HG02623 (cell line): ENCODE data around the gene TSHZ2.
"Not testable (repeated sequence)": the region's sequence is repeated elsewhere in the genome, so short reads cannot be mapped to it uniquely, and the experiment has no call there.

Experiments
- ATAC-seq: cut with Tn5 transposase; IDR thresholded peaks from one replicate; pipeline ENCODE4 v1.9.1; 2021; ENCODE audit warnings: moderate library complexity; ENCODE audit not compliant: unreplicated experiment

Gene TSHZ2

DNA sequence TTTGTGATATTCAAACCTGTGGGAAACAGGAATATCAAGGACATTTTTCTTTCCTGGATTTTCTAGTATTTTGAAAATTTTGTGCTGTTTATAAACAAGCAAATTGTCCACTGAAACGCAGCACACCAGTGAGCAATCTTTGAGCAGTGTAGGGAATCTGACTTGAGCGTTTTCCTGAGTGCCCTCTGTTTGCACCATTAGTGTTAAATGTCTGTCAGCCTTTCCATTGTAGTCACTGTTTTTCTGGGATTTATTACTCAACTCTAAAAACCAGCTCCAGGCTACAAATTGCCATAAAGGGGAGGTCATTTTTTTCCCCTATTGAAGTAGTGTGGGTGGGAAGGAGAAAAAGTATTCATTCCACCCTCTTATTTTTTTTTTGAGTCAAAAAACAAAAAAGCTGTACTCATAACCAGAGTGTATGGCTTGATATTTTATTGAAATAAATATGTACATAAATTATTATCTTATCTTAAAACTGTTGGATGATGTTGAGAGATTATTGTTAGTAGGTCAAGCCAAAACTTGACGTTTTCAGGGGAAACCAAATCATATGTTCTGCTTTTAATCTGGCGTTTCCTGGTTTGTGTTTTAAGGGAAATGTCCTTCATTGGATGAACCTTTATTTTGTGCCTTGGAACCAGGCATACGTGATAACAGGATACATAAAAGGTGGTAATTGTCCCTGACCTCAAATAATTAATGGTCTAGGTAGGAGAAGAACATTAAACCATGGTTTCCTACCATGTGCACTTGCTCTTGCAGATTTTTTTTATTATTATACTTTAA is 51.8 kb downstream of the TSHZ2 start:
- no peak for ATAC-seq

DNA sequence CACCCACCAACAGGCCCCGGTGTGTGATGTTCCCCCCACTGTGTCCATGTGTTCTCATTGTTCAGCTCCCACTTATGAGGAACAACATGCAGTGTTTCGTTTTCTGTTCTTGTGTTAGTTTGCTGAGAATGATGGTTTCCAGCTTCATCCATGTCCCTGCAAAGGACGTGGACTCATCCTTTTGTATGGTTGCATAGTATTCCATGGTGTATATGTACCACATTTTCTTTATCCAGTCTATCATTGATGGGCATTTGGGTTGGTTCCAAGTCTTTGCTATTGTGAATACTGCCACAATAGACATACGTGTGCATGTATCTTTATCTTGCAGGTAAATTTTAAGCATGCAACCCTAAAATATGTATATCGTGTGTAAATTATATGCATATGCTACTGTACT is 52.5 kb downstream of the TSHZ2 start:
- not testable (repeated sequence) for ATAC-seq

DNA sequence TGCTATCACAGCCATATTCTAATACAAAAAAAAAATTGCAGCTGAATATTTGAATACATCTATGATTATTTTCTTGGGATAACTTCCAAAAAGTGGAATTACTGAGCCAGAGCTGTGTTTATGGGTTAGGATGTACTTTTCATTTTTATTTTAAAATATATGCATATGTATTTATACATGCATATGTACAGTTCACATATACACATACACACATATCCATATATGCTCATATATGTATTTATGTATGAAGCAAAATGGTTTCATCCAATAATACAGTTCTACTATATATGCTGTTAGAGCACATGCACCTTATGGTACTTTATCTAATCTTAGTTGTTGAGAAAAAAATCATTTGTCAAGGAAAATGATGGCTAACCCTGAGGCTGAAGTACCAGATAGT is 54.9 kb downstream of the TSHZ2 start:
- no peak for ATAC-seq

DNA sequence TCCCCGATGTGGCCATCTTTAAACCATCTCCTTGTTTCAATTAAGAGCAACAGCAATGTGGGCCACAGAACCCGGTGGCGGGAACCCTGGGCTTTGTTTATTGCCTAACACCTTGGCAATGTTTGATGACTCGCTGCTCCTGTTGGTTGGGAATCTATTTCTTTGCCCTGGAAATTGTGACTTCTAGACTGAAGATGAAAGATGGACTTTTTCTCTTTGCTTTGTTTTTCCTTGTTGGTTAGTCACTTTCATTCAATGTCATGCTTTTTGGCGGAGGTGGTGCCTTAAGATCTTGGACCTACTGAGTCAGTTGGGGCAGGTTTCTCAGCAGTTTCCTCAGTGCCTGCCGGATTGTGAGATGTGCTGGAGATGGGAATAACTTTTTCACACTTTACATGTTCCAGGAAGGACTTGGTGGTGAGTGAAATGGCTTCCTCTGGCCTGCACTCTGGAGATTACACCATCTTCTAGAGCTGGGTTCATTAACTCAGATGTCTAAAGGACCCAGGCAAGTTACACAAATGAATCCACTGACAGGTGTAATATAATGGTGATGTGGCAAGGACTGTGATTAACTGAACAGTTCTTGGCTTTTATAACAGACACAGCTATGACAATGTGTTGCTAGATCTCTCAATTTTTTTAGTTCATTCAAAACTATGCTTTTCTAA is 56.3 kb downstream of the TSHZ2 start:
- no peak for ATAC-seq

DNA sequence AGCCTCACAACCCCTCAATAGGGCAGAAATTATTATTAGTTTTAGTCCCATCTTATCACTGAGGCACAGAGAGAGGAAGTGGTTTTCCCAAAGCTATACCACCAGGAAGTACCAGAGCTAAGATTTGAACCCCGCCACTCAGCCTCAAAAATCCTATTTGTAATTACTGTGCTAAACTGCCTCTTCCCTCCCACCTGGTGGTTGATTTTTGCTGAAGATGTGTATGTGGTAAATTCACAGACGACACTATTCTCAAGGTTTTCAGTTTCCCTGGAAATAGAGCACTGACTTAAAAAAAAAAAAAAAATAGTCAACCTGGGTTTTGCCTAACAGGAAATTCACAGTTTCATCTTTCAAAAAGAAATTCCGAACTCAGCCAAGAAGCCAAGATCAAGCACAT is 57.9 kb downstream of the TSHZ2 start:
- ATAC-seq, result no peak

DNA sequence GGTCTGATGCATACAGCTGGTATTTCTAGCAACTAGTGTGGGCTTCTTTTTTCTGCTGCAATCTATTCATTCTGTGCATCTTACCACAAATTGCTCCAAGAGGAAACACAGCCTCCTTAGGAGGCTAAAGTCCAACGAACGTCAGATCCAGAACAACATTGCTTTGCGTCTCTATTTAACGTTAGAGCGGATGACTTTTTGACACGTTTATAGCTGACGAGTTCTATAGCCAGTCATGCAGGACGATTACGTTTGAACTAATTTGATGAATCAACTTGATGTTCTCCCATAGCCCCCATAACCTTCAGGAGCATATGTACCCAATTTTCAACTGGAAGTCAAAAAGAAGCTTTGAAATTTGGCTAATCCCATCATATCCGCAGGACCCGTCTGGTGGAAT is 59.9 kb downstream of the TSHZ2 start:
- ATAC-seq, result no peak

DNA sequence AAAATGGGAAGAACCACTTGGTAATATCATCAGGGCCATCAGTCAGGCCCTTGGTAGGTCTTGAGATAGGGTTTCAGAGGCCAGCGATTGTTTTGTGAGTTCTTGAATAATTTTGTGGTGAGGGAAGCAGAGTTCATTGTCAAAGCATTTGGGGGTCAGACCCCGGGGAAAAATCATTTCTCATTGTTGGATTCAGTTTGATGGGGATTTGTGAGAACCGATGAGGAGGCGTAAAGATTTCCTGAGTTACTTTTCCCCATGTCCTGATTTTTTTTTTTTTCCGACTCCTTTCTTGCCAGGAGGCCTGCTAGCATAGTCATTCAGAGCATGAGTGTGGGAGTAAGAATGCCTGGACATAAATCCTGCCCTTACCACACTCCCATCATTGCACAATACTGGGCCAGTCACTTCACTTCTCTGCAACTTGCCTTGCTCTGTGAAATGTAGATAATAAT is 60.3 kb downstream of the TSHZ2 start:
- no peak for ATAC-seq

DNA sequence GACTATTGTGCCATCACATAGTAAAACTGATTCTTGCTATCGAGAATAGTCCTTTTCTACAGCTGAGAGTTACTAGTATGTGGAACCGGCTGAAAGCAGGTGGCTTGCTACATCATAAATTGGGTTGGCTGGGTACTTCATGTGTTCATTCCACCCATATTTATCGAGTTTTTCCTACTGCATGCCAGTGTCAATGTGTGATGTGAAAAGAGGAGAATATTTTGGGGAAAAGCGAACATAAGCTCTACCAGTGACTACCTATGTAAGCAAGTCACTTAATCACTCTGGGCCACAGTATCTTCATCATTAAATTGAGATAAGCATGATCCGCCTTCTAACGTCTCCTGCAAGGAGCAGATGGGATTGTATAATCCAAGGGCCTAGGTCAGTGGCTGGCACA is 61.0 kb downstream of the TSHZ2 start:
- ATAC-seq, result no peak

DNA sequence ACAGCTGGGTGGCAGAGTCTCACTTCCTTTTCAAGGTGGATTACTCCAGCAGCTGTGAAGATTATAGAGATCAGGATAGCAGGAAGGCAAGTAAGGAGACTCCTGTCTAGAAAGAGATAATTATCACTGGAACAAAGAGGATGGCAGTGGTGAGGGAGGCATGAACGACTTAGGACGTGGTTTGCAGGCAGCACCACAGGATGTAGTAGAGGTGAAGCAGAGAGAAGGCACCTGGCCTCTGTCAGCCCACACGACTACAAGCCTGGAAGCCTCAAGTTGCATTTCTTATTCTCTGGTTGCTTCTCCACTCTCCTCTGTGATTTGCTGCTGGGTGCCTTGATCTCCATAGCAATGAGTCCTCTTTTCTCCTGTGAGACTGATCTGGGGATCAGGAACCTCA is 62.7 kb downstream of the TSHZ2 start:
- no peak for ATAC-seq

DNA sequence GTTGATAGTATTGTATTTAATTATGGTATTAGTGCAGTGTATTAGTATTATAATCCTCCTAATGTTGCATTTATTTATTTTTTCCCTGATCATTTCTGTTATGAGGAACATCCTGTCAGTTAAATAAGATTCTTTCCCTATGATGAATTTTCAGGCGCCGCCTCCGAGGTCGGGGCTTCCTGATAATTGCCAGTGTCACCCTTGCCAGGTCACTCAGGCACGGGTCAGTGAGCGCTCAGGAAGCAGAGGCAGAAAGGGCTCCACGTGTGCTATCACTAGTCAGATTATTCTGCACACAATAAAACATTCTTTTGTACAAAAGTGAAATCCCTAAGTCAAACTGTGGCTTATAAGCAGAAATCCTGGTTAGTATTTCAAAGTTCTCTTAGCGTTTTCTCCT is 64.8 kb downstream of the TSHZ2 start:
- ATAC-seq, result no peak

DNA sequence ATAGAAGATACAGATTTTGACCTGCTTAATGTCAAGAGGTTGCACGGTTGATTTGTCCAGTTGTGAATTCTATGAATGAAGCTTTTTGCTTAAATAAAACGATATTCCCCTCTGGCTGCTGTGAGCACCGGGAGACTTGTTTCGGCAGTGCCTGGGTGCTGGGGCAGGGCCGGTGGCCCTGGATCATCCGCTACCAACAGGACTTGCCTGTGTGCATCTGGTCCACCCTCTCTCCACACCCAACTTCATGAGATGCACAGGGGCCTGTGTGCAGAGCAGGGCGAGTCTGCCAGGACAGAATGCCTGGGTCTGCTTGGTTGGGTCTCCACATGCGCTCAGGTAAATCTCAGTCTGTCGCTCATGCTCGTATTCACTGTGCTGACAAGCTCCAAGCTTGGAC is 65.5 kb downstream of the TSHZ2 start:
- no peak for ATAC-seq

DNA sequence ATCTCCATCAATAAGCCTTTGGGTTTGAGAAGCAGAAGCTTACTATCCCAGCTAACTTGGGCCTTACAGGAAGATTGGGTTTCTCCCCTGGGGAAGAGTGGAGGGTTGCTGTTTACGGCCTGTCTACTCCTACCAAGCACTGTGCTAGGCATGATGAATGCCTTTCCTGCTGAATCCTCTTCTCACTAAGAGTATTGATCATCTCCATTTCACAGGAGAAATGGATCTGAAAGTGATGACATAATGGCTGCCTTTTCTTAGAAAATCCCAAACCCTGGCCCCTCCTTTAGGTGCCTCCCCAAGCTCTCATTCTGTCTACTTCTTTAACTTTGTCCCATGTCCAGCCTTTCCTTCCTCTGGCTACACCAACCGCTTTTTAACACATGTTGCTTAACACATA is 66.1 kb downstream of the TSHZ2 start:
- no peak for ATAC-seq

DNA sequence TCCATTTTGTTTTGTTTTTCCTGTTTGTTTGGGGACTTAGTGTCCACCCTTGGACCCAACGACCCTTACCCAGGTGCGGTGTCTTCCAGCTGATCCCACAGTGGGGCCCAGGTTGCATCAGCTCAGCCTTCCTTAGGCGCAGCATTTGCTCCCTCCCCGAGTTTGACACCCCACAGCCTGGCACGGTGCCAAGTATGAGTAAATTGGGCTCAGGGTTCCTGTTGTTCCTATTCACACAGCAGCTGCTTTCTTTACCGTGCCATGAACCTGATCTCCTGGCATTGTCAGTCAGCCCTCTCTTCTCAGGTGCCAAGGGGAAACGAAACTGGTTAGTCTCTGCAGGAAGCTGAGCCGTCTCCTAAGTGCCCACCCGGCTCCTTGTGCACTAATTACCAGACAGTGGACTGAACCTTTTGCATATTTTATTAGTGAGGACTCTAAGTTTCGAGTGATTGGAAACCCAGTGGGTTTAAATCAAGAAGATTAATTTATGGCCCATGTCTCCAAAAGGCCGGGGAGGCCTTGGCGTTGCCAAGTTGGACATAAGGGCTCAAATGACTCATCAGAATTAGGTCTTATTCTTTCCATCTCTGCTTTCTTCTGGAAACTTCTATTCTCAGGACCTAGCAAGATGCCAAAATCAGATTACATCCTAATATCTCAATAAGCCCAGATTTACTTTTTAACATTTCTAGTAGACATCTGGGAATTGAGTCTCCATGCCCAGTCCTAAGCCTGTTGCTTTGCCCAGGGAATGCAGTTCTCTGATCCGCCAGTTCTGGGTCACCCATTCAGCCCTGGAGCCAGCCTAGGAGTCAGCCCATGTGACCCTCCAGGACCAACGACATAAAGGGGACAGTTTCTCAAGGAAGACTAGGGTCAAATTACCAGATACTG is 68.8 kb downstream of the TSHZ2 start:
- no peak for ATAC-seq

DNA sequence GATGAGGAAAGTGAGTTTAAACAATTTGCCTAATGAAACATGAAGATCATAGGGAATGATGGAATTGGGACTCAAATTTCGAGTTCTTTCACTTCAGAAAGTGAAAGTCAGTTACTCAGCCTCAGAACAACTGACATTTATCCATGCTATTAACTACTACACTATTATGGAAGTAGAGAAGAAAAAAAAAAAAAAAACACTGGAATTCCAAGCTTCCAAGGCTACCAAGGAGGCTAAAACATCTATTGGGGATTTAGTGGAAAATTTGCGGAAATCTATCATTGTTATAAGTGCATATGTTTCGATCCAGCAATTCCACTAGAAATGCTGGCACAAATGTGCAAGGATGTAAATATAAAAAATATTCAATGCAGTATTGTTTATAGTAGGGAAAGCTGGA is 70.4 kb downstream of the TSHZ2 start:
- no peak for ATAC-seq

DNA sequence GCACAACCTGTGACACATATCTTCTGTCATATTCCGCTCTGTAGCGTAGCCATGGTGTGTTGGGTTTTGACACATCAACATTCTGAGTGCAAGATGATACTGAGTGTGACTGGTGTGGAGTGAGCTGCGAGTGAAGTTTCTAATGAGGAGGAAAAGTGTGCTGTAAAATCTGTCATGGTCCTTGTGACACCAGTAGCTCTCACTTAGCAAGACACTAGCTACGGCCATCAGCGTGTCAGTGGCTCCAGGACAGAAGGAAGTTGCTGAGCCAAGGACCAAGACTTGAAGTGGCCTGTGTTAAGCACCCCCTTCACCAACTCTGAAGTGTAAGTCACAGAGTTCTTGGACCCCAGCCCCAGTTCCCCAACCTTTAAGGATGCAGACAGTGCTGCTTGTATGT is 72.1 kb downstream of the TSHZ2 start:
- ATAC-seq, result no peak

DNA sequence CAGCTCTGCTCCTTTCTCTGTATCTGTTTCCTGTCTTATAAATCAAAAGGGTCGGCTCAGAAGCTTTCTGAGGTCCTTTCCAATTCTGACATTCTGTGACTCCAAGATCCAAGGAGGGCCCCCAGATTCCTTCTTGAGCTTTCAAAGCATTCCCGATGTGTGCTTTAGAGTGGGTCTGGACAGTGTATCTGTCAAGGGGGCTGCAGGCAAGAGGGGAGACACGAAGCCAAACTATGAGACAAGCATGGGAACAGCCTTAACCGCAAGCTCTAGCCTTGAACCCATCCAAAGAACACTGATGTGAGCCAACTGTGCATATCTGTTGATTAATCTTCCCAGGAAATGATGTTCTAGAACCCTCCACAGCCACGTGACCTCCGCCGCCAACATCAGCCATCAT is 73.8 kb downstream of the TSHZ2 start:
- no peak for ATAC-seq

DNA sequence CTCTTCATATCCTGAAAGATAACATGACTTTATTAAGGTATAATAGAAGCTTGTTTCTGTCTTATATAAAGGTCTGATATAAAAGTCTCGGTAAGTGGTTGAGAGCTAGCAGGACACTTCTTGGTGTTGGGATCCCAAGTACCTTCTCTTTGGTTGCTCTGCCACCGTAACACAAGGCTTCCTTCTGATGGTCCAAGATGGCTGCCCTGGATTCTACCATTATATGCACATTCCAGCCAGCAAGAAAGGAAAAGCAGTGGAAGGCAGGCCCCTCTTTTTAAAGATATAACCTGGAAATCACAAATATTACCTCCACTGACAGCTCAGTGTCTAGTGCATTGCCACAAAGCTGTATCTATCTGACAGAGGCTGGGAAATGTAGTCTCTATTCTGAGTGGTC is 75.0 kb downstream of the TSHZ2 start:
- ATAC-seq, result no peak

DNA sequence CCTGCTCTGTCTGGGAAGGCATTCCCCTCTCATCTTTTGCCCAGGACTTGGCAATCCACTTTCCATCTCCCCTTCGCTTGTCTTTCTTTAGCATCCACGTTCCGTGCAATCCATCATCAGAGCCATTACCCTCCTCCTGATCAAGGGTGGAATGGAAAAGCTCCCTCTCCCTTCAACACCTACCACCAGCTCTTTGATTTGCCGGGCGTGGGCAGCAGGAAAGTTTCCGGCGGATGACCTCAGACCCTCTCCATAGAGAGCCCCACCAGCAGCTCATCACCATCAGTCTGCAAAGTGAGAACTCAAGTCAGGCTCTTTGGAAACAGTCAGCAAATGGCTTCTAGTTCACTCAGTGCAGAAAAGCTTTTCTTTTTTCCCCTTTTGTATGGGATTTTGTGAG is 76.2 kb downstream of the TSHZ2 start:
- ATAC-seq, result no peak

DNA sequence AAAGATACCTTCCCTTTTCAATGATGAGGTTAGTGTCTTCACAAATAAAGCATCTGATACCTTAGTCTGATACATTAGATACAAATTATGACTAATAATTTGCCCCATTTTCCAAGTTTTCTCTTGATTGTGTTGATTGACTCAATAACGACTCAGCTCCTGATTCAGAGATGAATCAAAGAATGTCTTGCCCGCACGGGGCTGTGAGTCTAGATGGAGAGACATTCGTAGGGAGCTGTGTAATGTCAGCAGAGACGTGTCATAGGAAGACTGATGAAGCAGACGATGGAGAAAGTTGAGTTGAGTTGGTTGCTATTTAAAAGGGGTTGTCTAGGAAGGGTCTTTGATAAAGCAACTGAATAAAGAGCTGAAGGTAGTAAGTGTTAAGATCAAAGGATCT is 78.2 kb downstream of the TSHZ2 start:
- ATAC-seq, result no peak

DNA sequence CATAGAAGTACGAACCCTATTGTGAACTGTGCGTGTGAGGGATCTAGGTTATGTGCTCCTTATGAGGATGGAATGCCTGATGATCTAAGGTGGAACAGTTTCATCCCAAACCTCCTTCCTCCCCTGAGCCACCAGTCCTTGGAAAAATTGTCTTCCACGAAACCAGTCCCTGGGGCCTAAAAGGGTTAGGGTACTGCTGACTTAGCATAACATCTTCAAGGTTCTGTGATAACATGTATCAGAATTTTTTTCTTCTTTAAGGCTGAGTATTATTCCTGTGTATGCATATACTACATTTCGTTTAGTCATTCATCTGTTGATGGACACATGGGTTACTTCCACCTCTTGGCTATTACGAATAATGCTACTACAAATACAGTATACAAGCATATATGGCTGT is 80.2 kb downstream of the TSHZ2 start:
- no peak for ATAC-seq

DNA sequence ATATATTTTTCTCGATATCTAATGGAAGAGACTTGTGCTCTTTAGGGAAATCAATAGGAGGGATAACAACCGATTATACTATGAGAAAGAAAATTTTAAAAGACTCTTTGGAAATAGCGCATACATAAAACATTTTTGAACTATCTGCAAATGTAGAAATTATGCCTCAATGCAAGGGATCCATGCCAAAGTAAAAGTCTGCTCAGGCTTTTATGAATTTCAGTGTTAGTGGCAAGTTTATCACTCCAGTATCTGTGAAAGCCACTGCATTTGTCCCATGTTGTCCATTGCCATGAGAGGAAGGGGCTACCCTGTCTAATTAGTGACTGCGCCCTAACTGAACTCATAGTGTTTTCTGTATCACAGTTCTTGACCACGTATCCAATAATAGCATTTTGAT is 81.4 kb downstream of the TSHZ2 start:
- no peak for ATAC-seq
